Progenitor cell of endocrine pancreas (in vitro differentiated cells): ENCODE measurements around the gene CLHC1. TPM values are rescaled to one million over a fixed set of nuclear protein-coding genes. Genes with fewer than 3 reads are reported as not detected.

Source experiments
- DNase-seq: peaks from one replicate; pipeline ENCODE4 v3.0.0; 2021; ENCODE audit warnings: low spot score; ENCODE audit not compliant: unreplicated experiment
- H3K27ac Mint-ChIP-seq: 2 replicates; pipeline ENCODE4 v1.8.0; 2021; ENCODE audit warnings: mild to moderate bottlenecking, moderate library complexity, mixed read lengths
- H3K27me3 Mint-ChIP-seq: 2 replicates; pipeline ENCODE4 v1.8.0; 2021; ENCODE audit warnings: mixed read lengths
- H3K36me3 Mint-ChIP-seq: 2 replicates; pipeline ENCODE4 v1.8.0; 2022; ENCODE audit warnings: mixed read lengths; ENCODE audit not compliant: insufficient read depth
- H3K4me1 Mint-ChIP-seq: 2 replicates; pipeline ENCODE4 v1.8.0; 2021; ENCODE audit warnings: low read depth, mixed read lengths
- H3K4me3 Mint-ChIP-seq: 2 replicates; pipeline ENCODE4 v1.8.0; 2021; ENCODE audit warnings: low read depth, mild to moderate bottlenecking, moderate library complexity, mixed read lengths
- H3K9me3 Mint-ChIP-seq: 2 replicates; pipeline ENCODE4 v1.8.0; 2021; ENCODE audit warnings: low read depth, mixed read lengths
- CTCF ChIP-seq: fragments of 200-600 bp; sonication (generic); IDR thresholded peaks from one replicate; pipeline ENCODE4 v1.5.0; 2021; ENCODE audit warnings: antibody characterized with exemption, mild to moderate bottlenecking; ENCODE audit not compliant: unreplicated experiment
- total RNA-seq: library from RNA; stranded (reverse); gene quantifications from 2 replicates; pipeline ENCODE4 v1.2.1, GENCODE V29; 2021

CLHC1 gene
- total RNA-seq, 1 donor from 2014 or later: 43.9 TPM

- DNase-seq: no peak
- peak overlapping the region; percentile 55 for H3K27ac Mint-ChIP-seq
- H3K36me3 Mint-ChIP-seq: no peaks in the 10 kb centered on the region
- H3K4me1 Mint-ChIP-seq: peaks cover 64% of the 10 kb centered on the region
- no peak for TF ChIP-seq CTCF
- H3K9me3 Mint-ChIP-seq: no peaks in the 10 kb centered on the region
- peaks cover 6% of the 10 kb centered on the region for H3K27me3 Mint-ChIP-seq
- H3K4me3 Mint-ChIP-seq: no peak overlapping the region
Measured at GRCh38 chr2:55157474-55157884, 74.6 kb downstream of the CLHC1 start.

GRCh38 chr2:55156984-55157383 is 75.1 kb downstream of the CLHC1 start:
- H3K27me3 Mint-ChIP-seq: peaks cover 6% of the 10 kb centered on the region
- TF ChIP-seq CTCF: no peak
- H3K4me3 Mint-ChIP-seq: no peak overlapping the region
- H3K36me3 Mint-ChIP-seq: no peaks in the 10 kb centered on the region
- H3K27ac Mint-ChIP-seq: no peak overlapping the region
- DNase-seq: no peak
- peaks cover 59% of the 10 kb centered on the region for H3K4me1 Mint-ChIP-seq
- no peaks in the 10 kb centered on the region for H3K9me3 Mint-ChIP-seq

GRCh38 chr2:55156326-55156725 is 75.8 kb downstream of the CLHC1 start:
- peaks cover 55% of the 10 kb centered on the region for H3K4me1 Mint-ChIP-seq
- H3K4me3 Mint-ChIP-seq: no peak overlapping the region
- no peak for DNase-seq
- no peak for TF ChIP-seq CTCF
- H3K27ac Mint-ChIP-seq: no peak overlapping the region
- no peaks in the 10 kb centered on the region for H3K9me3 Mint-ChIP-seq
- H3K27me3 Mint-ChIP-seq: peaks cover 6% of the 10 kb centered on the region
- no peaks in the 10 kb centered on the region for H3K36me3 Mint-ChIP-seq

GRCh38 chr2:55155764-55156281 is 76.3 kb downstream of the CLHC1 start:
- Mint-ChIP-seq H3K27me3 (peaks cover 6% of the 10 kb centered on the region), H3K4me1 (peaks cover 53% of the 10 kb centered on the region), H3K36me3 (no peaks in the 10 kb centered on the region), H3K9me3 (no peaks in the 10 kb centered on the region), H3K4me3 (no peak overlapping the region), H3K27ac (no peak overlapping the region)
- no peak for TF ChIP-seq CTCF
- DNase-seq: no peak

- DNase-seq: no peak
- Mint-ChIP-seq H3K4me1 (peaks cover 48% of the 10 kb centered on the region), H3K27ac (peak overlapping the region; percentile 53), H3K36me3 (no peaks in the 10 kb centered on the region), H3K9me3 (no peaks in the 10 kb centered on the region), H3K27me3 (peaks cover 6% of the 10 kb centered on the region), H3K4me3 (no peak overlapping the region)
- TF ChIP-seq CTCF: no peak
Measured at GRCh38 chr2:55155206-55155605, 76.9 kb downstream of the CLHC1 start.
